Fibroblast of lung (primary cell): ENCODE data around the gene CZIB. TPM values are rescaled to one million over a fixed set of nuclear protein-coding genes. Genes with fewer than 3 reads are reported as not detected.

ENCODE experiments used
- DNase-seq, 2 donors: peaks; one replicate each; pipeline versions ENCODE4 v3.0.0 to v3.0.0-alpha.2; 2010; ENCODE audit warnings: low read depth in 2 of 2
- H2AFZ ChIP-seq: 2 replicates; pipeline ENCODE4 v1.5.1; 2012; ENCODE audit warnings: low read length, control low read depth, inconsistent platforms
- H3K27ac ChIP-seq: 2 replicates; pipeline ENCODE4 v1.5.1; 2011; ENCODE audit warnings: low read length, control low read depth; ENCODE audit not compliant: insufficient read depth
- H3K27me3 ChIP-seq: 2 replicates; pipeline ENCODE4 v1.5.1; 2011; ENCODE audit warnings: mild to moderate bottlenecking, low read length; ENCODE audit not compliant: control insufficient read depth, insufficient read depth
- H3K36me3 ChIP-seq: 2 replicates; pipeline ENCODE4 v1.5.1; 2011; ENCODE audit warnings: low read length; ENCODE audit not compliant: control insufficient read depth, insufficient read depth
- H3K4me1 ChIP-seq: 2 replicates; pipeline ENCODE4 v1.5.1; 2011; ENCODE audit warnings: low read length; ENCODE audit not compliant: control insufficient read depth, insufficient read depth; ENCODE audit errors: extremely low read depth
- H3K4me2 ChIP-seq: 2 replicates; pipeline ENCODE4 v1.5.1; 2011; ENCODE audit warnings: low read length, control low read depth; ENCODE audit not compliant: insufficient read depth; ENCODE audit errors: extremely low read depth
- H3K4me3 ChIP-seq, 4 experiments: fragments of 200-600 bp in 1 of 4; sonication (generic) in 1 of 4; replicated peaks in 1 of 4; 2 replicates each; pipeline ENCODE4 v1.5.1; 2011 to 2016; ENCODE audit warnings: low read length in 4 of 4, low read depth in 3 of 4, mild to moderate bottlenecking in 3 of 4, control low read depth in 2 of 4, inconsistent platforms in 1 of 4, mixed read lengths in 1 of 4; ENCODE audit not compliant: insufficient read depth in 1 of 4; ENCODE audit errors: control extremely low read depth in 1 of 4
- H3K79me2 ChIP-seq: 2 replicates; pipeline ENCODE4 v1.5.1; 2012; ENCODE audit warnings: mild to moderate bottlenecking, low read length, inconsistent platforms; ENCODE audit not compliant: control insufficient read depth, insufficient read depth
- H3K9ac ChIP-seq: 2 replicates; pipeline ENCODE4 v1.5.1; 2011; ENCODE audit warnings: mild to moderate bottlenecking, low read length, control low read depth; ENCODE audit not compliant: insufficient read depth
- H3K9me3 ChIP-seq: 2 replicates; pipeline ENCODE4 v1.5.1; 2012; ENCODE audit warnings: low read depth, low read length; ENCODE audit not compliant: control insufficient read depth, insufficient read depth
- H4K20me1 ChIP-seq: 2 replicates; pipeline ENCODE4 v1.5.1; 2011; ENCODE audit warnings: low read length; ENCODE audit not compliant: control insufficient read depth, insufficient read depth; ENCODE audit errors: extremely low read depth
- EZH2 ChIP-seq: IDR thresholded peaks from 2 replicates; pipeline ENCODE4 v1.5.1; 2012; ENCODE audit warnings: low read length, control low read depth, mild to moderate bottlenecking; ENCODE audit errors: missing control alignments
- polyA plus RNA-seq, 2 donors: library from polyadenylated mRNA; depleted of rRNA in 1 of 2; stranded (reverse) in 1 of 2; unstranded in 1 of 2; fragments of >200 nt; gene quantifications; 2 replicates each; pipeline ENCODE4 v1.2.1, GENCODE V29; 2011 to 2012; ENCODE audit warnings: missing spikeins in 1 of 2
- total RNA-seq: library from RNA; depleted of rRNA; stranded (reverse); fragments of >200 nt; gene quantifications from 2 replicates; pipeline ENCODE4 v1.2.1, GENCODE V29; 2014
- TF ChIP-seq, protein P1 (sequence below), 2 donors: IDR thresholded peaks in 1 of 2; conservative IDR thresholded peaks in 1 of 2; 1 replicate in 1 of 2; 2 replicates in 1 of 2; pipeline ENCODE4 v1.5.1; 2011 to 2012; ENCODE audit warnings: low read length in 2 of 2, control low read depth in 1 of 2, inconsistent platforms in 1 of 2, low read depth in 1 of 2, mild to moderate bottlenecking in 1 of 2

CZIB gene
- total and polyA plus RNA-seq, 2 donors (not counting 1 experiment from before 2014, with no cell fraction given): 56.5 to 99.4 TPM

DNA sequence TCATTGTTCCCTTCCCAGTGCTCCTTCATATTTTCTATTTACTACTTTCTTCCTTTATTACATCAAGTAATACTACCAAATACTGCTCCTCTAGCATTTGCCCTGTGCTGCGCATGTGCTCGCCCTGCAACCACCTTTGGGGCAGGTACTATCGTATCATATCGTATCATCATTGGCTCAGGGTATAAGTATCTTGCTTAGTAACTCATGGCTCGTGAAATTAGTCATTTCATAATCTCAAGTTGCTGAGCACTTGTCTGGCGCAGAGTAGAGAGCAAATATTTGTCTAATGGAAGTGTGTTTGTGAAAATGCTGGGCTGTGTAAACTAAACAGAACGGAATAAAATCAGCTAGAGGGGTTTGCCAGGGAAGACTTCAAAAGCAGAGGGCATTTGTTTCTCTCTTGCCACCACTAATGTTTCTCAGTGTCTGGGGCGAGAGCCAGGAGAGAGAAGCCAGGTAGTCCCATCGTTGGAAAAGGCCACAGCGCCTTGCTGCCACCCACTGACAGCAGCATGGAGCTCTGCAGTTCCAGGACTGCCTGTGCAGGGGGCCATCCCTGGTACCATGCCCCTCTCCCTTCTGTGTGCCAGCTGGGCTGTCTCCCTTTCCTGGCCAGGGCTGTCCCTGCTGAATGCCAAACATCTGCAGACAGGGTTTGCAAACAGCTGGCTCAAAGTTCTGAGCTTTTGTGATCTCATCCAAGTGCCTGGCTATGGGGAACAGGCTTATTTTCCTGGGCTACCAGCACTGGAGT, 43.8 kb downstream of the CZIB start:
- peaks cover 35% of the 10 kb centered on the region for H3K4me1 ChIP-seq
- no peak overlapping the region for H2AFZ ChIP-seq
- H3K9ac ChIP-seq: no peak overlapping the region
- no peaks in the 10 kb centered on the region for H3K27me3 ChIP-seq
- H3K79me2 ChIP-seq: no peaks in the 10 kb centered on the region
- DNase-seq: peak; percentile 56 to 57
- peak overlapping the region; percentile 13 for H3K27ac ChIP-seq
- no peak overlapping the region for H3K4me3 ChIP-seq
- H3K4me2 ChIP-seq: peak overlapping the region; percentile 66
- no peaks in the 10 kb centered on the region for H3K36me3 ChIP-seq
- no peaks in the 10 kb centered on the region for H3K9me3 ChIP-seq
- TF ChIP-seq EZH2: no peak
- TF ChIP-seq, protein P1, sequence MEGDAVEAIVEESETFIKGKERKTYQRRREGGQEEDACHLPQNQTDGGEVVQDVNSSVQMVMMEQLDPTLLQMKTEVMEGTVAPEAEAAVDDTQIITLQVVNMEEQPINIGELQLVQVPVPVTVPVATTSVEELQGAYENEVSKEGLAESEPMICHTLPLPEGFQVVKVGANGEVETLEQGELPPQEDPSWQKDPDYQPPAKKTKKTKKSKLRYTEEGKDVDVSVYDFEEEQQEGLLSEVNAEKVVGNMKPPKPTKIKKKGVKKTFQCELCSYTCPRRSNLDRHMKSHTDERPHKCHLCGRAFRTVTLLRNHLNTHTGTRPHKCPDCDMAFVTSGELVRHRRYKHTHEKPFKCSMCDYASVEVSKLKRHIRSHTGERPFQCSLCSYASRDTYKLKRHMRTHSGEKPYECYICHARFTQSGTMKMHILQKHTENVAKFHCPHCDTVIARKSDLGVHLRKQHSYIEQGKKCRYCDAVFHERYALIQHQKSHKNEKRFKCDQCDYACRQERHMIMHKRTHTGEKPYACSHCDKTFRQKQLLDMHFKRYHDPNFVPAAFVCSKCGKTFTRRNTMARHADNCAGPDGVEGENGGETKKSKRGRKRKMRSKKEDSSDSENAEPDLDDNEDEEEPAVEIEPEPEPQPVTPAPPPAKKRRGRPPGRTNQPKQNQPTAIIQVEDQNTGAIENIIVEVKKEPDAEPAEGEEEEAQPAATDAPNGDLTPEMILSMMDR (conservative IDR thresholded peaks at IDR 0.05 in 1 of 2, IDR thresholded peaks at IDR 0.05 in 1 of 2; ENCODE audit: low read depth in 1 of 2, low read length in 2 of 2): peak; percentile 15 to 35
- no peaks in the 10 kb centered on the region for H4K20me1 ChIP-seq

DNA sequence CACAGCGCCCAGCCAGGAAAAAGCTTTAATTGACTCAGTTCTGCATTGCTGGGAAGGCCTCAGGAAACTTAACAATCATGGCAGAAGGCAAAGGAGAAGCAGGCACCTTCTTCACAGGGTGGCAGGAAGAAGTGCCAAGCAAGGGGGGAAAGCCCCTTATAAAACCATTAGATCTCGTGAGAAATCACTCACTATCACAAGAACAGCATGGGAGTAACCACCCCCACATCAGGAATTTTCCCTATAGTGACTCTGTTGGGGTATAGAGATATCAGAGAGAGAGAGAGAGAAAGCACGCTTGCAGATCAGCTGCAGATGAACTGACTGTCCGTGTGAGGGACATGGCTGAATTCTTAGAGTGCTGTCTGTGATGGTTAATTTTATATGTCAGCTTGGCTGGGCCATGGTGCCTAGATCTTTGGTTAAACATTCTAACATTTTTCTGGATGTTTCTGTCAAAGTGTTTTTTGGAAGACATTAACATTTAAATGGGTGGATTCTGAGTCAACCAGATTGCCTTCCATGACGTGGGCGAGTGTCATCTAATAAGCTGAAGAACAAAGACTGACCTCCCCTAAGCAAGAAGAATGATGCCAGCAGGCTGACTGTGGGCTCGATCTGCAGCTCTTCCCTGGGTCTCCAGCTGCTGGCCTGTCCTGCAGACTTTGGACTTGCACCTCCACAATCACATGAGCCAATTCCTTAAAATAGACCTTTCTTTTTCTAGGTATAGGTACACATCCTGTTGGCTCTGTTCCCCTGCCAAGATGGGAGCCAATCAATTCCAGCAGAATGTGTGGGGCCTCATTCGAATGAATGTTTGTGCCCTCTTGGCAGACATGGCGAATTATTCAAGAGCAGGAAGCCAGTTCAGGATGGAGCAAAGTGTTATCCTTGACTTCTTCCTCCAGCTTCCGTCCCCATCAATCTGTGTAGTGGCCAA, 45.2 kb downstream of the CZIB start:
- Histone ChIP-seq H3K4me3 (no peak overlapping the region), H2AFZ (no peak overlapping the region), H3K79me2 (no peaks in the 10 kb centered on the region), H3K27ac (no peak overlapping the region), H3K36me3 (no peaks in the 10 kb centered on the region), H3K27me3 (no peaks in the 10 kb centered on the region), H4K20me1 (no peaks in the 10 kb centered on the region), H3K4me1 (peaks cover 23% of the 10 kb centered on the region), H3K9me3 (no peaks in the 10 kb centered on the region), H3K4me2 (no peak overlapping the region), H3K9ac (no peak overlapping the region)
- peak; percentile 36 to 80 for DNase-seq
- TF ChIP-seq EZH2: no peak
- TF ChIP-seq, protein P1 (conservative IDR thresholded peaks at IDR 0.05 in 1 of 2, IDR thresholded peaks at IDR 0.05 in 1 of 2; ENCODE audit: low read depth in 1 of 2, low read length in 2 of 2): no peak
